AG04449 (cell line): ENCODE measurements around the gene HSPA5.
"Not testable (repeated sequence)": the region's sequence is repeated elsewhere in the genome, so short reads cannot be mapped to it uniquely, and the experiment has no call there.

Source experiments
- CTCF ChIA-PET: fragments of 350-600 bp; formaldehyde crosslinking; extraction: SDS; loops from one replicate; lab custom pipeline; 2021; ENCODE audit warnings: antibody characterized with exemption; lab: Yijun Ruan, JAX
- POLR2A ChIA-PET: fragments of 400-600, 350-600 bp; formaldehyde crosslinking; extraction: SDS; loops from one replicate; lab custom pipeline; 2020; ENCODE audit warnings: antibody characterized with exemption, inconsistent platforms; lab: Yijun Ruan, JAX
- DNase-seq: peaks from one replicate; pipeline ENCODE4 v3.0.0-alpha.2; 2010; ENCODE audit warnings: low read depth, low spot score
- H3K4me3 ChIP-seq: 2 replicates; pipeline ENCODE4 v1.5.1; 2011; ENCODE audit warnings: low read depth, mild to moderate bottlenecking, control low read depth, low read length
- TF ChIP-seq, protein P1 (sequence below): IDR thresholded peaks from one replicate; pipeline ENCODE4 v1.5.1; 2011; ENCODE audit warnings: mild to moderate bottlenecking, moderate library complexity, low read length, control low read depth, inconsistent platforms; ENCODE audit not compliant: insufficient read depth; ENCODE audit errors: missing control alignments

Gene HSPA5

DNA sequence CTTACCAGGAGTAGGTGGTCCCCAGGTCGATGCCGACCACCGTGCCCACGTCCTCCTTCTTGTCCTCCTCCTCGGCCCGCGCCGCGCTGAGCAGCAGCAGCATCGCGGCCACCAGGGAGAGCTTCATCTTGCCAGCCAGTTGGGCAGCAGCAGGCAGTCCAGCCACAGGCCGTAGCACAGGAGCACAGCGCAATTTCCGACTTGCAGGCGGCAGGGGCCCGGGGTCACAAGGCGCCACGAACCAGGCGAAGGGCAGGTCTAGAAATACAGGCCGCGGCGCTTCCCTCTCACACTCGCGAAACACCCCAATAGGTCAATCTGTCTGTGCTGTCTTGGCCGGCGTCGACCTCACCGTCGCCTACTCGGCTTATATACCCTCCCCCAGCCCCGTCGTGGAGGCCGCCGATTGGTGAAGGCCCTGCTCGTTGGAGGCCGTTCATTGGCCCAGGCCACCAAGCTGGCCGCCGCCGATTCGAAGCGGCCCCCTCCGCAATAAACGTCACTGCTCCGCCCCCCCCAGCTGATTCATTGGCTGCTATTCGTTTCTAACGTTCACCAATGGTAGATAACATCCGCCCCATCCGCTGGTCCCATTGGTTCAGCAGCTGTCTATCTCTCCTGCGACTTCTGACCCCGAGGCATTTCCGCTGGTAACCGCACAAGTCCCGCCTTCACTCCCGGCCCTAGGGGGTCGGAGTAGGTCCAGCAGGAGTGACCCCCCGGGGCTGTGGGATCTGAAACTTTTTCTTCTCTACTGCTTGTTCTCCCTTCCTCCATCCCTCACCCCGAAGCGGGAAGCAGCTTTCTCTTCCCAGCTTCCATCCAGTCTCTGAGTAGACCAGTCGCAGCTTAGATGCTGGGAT, at the start of gene HSPA5:
Gene HSPA5 (minus strand): TSS at position 344 of the 863 bp plus-strand sequence. CDS start 217 bp downstream, at position 127.
- H3K4me3 ChIP-seq, result peak within 1 kb of the TSS; percentile 99
- POLR2A ChIA-PET, result interaction anchor here (0.6 to 2.9 kb wide), 19 partner anchors 8 to 155 kb away, joined by 3 to 24 read pairs (median 3); partner anchors contain the start of gene GAPVD1

DNA sequence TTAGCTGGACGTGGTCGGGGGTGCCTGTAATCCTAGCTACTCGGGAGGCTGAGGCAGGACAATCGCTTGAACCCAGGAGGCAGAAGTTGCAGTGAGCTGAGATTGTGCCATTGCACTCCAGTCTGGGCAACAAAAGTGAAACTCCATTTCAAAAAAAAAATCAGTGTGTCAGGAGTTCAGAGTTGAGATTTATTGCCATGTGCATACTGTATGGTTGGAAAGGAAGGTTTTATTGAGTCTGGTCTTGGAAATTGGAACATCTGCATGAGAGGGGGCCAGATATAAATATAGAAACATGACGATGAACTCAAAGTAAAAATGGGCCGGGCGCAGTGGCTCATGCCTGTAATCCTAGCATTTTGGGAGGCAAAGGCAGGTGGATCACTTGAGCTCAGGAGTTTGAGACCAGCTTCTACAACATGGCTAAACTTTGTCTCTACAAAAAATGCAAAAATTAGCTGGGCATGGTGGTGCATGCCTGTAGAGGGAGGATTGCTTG, 45.8 kb upstream of the HSPA5 start:
- POLR2A ChIA-PET, DNase-seq, H3K4me3 ChIP-seq, CTCF ChIA-PET: not testable (repeated sequence)

More for the DNA sequence above, at the start of gene HSPA5:
- DNase-seq, result peak; percentile 98
- TF ChIP-seq, protein P1, sequence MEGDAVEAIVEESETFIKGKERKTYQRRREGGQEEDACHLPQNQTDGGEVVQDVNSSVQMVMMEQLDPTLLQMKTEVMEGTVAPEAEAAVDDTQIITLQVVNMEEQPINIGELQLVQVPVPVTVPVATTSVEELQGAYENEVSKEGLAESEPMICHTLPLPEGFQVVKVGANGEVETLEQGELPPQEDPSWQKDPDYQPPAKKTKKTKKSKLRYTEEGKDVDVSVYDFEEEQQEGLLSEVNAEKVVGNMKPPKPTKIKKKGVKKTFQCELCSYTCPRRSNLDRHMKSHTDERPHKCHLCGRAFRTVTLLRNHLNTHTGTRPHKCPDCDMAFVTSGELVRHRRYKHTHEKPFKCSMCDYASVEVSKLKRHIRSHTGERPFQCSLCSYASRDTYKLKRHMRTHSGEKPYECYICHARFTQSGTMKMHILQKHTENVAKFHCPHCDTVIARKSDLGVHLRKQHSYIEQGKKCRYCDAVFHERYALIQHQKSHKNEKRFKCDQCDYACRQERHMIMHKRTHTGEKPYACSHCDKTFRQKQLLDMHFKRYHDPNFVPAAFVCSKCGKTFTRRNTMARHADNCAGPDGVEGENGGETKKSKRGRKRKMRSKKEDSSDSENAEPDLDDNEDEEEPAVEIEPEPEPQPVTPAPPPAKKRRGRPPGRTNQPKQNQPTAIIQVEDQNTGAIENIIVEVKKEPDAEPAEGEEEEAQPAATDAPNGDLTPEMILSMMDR, result peak; percentile 31
- CTCF ChIA-PET, result interaction anchor here (1.0 kb wide), 1 partner anchor 10 kb away, joined by 3 read pairs; no protein-coding TSS in a partner anchor

DNA sequence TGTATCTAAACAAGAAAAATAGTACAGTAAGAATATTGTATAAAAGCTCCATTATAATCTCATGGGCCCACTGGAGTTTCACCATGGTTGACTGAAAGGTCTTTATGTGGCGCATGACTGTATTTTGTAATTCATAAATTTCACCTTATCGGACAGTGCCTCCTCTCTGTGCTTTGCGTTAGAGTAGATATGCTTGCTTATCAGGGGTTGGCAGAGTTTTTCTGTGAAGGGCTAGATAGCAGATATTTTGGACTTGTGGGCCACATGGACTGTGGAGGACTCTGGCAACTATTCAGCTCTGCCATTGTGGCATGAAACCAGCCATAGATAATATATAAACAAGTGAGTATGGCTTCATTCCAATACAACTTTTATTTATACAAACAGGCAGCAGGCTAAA, 43.7 kb upstream of the HSPA5 start:
- no peak overlapping the region for H3K4me3 ChIP-seq
- CTCF ChIA-PET, result no interaction called here
- TF ChIP-seq, protein P1, result no peak
- POLR2A ChIA-PET, result no interaction called here
- DNase-seq, result no peak

DNA sequence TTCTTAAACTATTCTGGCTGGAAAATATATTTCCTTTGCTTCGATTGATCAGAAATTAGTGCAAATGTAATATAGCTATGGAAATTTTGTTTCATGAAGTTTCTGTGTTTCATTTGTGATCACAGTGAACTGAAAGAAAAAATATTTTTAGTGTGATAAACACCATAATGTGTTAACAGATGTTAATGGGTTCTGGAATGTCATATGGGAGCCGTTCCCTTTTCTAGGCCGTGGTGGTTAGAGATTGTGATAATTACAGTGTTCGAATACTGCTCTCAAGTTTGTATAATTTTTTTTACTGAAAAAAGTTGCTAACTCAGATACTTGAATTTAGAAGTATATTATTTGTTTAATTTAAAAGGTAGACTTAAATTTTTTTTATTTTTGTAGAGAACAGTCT, 39.8 kb upstream of the HSPA5 start:
- H3K4me3 ChIP-seq, result no peak overlapping the region
- CTCF ChIA-PET, result interaction anchor here (1.1 kb wide), 1 partner anchor 20 kb away, joined by 4 read pairs; no protein-coding TSS in a partner anchor
- TF ChIP-seq, protein P1, result no peak
- no peak for DNase-seq
- POLR2A ChIA-PET, result no interaction called here

DNA sequence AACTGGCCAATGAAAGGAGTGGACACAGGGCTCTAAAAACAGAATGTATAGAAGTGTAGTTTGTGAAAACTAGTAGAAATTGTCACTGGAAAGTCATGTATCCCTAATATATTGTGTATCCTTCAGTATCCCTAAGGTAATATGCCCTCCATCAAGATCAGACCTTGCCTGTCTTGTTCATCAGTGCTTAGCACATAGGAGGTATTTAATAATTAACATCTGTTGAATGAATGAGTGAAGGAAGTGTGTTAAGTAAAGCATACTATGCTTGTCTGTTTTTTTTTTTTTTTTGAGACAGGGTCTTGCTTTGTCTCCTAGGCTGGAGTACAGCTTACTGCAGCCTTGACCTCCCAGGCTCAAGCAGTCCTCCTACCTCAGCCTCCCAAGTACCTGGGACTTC, 36.3 kb upstream of the HSPA5 start:
- CTCF ChIA-PET, result no interaction called here

DNA sequence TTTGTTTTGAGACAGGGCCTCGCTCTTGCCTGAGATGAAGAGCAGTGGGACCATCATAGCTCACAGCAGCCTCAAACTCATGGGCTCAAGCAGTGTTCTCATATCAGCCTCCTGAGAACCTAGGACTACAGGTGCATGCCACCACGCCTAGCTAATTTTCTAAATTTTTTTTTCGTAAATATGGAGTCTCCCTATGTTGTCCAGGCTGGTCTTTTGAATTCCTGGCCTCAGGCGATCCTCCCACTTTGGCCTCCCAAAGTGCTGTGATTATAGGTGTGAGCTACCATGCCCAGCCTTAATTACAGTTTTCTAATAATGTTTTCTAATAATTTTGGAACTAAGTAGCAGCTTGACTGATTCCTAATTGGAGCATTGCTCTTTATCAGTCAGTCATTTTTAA, 35.6 kb upstream of the HSPA5 start:
- ChIA-PET CTCF (no interaction called here), POLR2A (no interaction called here)
- no peak for DNase-seq
- H3K4me3 ChIP-seq, result no peak overlapping the region
- TF ChIP-seq, protein P1, result no peak

More for the DNA sequence above, 36.3 kb upstream of the HSPA5 start:
- TF ChIP-seq, protein P1, result no peak
- POLR2A ChIA-PET, result no interaction called here
- H3K4me3 ChIP-seq, result no peak overlapping the region
- DNase-seq, result no peak
